Measurements from ENCODE around the gene EFNA1. TPM values are rescaled to one million over a fixed set of nuclear protein-coding genes. Genes with fewer than 3 reads are reported as not detected.
"Not testable (repeated sequence)": the region's sequence is repeated elsewhere in the genome, so short reads cannot be mapped to it uniquely, and the experiment has no call there.

Gene EFNA1
- polyA plus RNA-seq, 4 donors = 50.6 to 166 (median 145) TPM

DNA sequence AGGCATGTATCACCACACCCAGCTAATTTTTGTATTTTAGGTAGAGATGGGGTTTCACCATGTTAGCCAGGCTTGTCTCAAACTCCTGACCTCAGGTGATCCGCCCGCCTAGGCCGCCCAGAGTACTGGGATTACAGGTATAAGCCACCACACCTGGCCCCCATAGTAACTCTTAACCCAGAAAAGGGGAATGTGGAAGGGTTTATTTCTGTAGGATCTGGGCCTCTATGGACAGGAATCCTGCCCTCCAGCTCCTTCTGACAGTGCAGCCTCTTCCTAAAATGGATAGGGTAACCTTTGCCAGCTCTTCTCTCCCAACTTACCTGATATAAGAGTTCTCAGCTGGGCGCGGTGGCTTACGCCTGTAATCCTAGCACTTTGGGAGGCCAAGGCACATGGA lies 35.0 kb downstream of the EFNA1 start:
- WGBS, 3 donors = 94 to 100% (median 97%) methylated on average over 6 of the region's 6 CpGs
- not testable (repeated sequence) for H3K4me3 ChIP-seq (ENCODE audit: low read depth in 1 of 3, low read length in 3 of 3); H3K36me3 ChIP-seq (ENCODE audit: control insufficient read depth in 3 of 3, insufficient read depth in 2 of 3, low read depth in 1 of 3, low read length in 3 of 3); H3K9me3 ChIP-seq (ENCODE audit: control insufficient read depth in 2 of 2, insufficient read depth in 1 of 2, low read depth in 1 of 2, low read length in 1 of 2); H3K27me3 ChIP-seq (ENCODE audit: control insufficient read depth in 3 of 3, insufficient read depth in 3 of 3, low read length in 3 of 3); H3K4me1 ChIP-seq (ENCODE audit: control insufficient read depth in 3 of 3, insufficient read depth in 2 of 3, low read depth in 1 of 3, low read length in 2 of 3); H3K27ac ChIP-seq (ENCODE audit: low read depth in 1 of 3, low read length in 2 of 3); FAIRE-seq; DNase-seq

DNA sequence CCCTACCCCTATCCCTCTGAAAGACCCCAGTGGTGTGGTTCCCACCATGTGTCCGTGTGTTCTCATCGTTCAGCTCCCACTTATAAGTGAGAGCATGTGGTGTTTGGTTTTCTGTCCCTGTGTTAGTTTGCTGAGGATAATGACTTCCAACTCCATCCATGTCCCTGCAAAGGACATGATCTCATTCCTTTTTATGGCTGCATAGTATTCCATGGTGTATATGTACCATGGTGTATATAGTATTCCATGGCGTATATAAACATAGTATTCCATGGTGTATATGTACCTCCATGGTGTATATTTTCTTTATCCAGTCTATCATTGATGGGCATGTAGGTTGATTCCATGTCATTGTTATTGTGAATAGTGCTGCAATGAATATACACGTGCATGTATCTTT lies 36.1 kb downstream of the EFNA1 start:
- H3K9me3 ChIP-seq (ENCODE audit: control insufficient read depth in 2 of 2, insufficient read depth in 1 of 2, low read depth in 1 of 2, low read length in 1 of 2); DNase-seq; H3K36me3 ChIP-seq (ENCODE audit: control insufficient read depth in 3 of 3, insufficient read depth in 2 of 3, low read depth in 1 of 3, low read length in 3 of 3); H3K27me3 ChIP-seq (ENCODE audit: control insufficient read depth in 3 of 3, insufficient read depth in 3 of 3, low read length in 3 of 3); H3K27ac ChIP-seq (ENCODE audit: low read depth in 1 of 3, low read length in 2 of 3); FAIRE-seq; H3K4me3 ChIP-seq (ENCODE audit: low read depth in 1 of 3, low read length in 3 of 3); H3K4me1 ChIP-seq (ENCODE audit: control insufficient read depth in 3 of 3, insufficient read depth in 2 of 3, low read depth in 1 of 3, low read length in 2 of 3): not testable (repeated sequence)
- 95 to 97% (median 96%) methylated on average over 4 of the region's 4 CpGs for WGBS, 3 donors

DNA sequence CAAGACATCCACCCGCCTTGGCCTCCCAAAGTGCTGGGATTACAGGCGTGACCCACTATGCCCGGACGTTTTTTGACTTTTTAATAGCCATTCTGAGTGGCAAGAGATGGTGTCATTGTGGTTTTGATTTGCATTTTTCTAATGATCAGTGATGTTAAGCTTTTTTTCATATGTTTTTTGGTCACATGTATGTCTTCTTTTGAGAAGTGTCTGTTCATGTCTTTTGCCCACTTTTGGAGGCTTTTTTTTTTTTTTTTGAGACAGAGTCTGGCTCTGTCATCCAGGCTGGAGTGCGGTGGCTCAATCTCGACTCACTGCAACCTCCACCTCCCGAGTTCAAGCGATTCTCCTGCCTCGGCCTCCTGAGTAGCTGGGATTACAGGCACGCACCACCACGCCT lies 36.9 kb downstream of the EFNA1 start:
- not testable (repeated sequence) for FAIRE-seq; H3K27ac ChIP-seq (ENCODE audit: low read depth in 1 of 3, low read length in 2 of 3); H3K4me1 ChIP-seq (ENCODE audit: control insufficient read depth in 3 of 3, insufficient read depth in 2 of 3, low read depth in 1 of 3, low read length in 2 of 3); DNase-seq; H3K9me3 ChIP-seq (ENCODE audit: control insufficient read depth in 2 of 2, insufficient read depth in 1 of 2, low read depth in 1 of 2, low read length in 1 of 2); H3K36me3 ChIP-seq (ENCODE audit: control insufficient read depth in 3 of 3, insufficient read depth in 2 of 3, low read depth in 1 of 3, low read length in 3 of 3); H3K27me3 ChIP-seq (ENCODE audit: control insufficient read depth in 3 of 3, insufficient read depth in 3 of 3, low read length in 3 of 3); H3K4me3 ChIP-seq (ENCODE audit: low read depth in 1 of 3, low read length in 3 of 3)
- 93 to 97% (median 95%) methylated on average over 7 to 11 of the region's 11 CpGs for WGBS, 3 donors

DNA sequence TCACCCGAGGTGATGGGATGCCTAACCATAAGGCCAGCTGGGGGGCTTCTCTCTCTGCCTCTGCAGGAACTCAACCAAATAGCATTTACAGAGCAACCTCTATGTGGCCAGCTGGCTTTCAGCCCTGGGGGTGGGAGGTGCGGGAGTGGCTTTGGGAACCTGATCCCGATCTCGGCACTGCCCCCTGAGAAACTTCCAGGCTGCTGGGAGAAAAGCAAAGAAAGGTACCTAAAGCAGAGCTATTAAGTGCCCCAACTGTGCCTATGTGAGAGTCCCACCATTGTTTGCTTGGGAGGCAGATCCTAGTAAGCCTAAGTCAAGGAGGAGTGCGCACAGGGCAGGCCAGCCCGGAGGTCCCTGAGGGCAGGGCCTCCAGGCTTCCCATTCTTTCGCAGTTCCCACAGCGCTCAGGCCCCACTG lies 38.4 kb downstream of the EFNA1 start:
- FAIRE-seq = no peak
- no peak overlapping the region for H3K4me3 ChIP-seq (ENCODE audit: low read depth in 1 of 3, low read length in 3 of 3)
- DNase-seq = no peak
- H3K27me3 ChIP-seq (ENCODE audit: control insufficient read depth in 3 of 3, insufficient read depth in 3 of 3, low read length in 3 of 3) = peaks cover 0 to 6% (median 0%) of the 10 kb centered on the region in 3 donors
- no peaks in the 10 kb centered on the region for H3K9me3 ChIP-seq (ENCODE audit: control insufficient read depth in 2 of 2, insufficient read depth in 1 of 2, low read depth in 1 of 2, low read length in 1 of 2)
- H3K36me3 ChIP-seq (ENCODE audit: control insufficient read depth in 3 of 3, insufficient read depth in 2 of 3, low read depth in 1 of 3, low read length in 3 of 3) = peaks cover 0 to 21% (median 4%) of the 10 kb centered on the region in 3 donors
- 59 to 84% (median 83%) methylated on average over 8 of the region's 8 CpGs for WGBS, 3 donors
- peaks cover 0 to 10% (median 0%) of the 10 kb centered on the region in 3 donors for H3K4me1 ChIP-seq (ENCODE audit: control insufficient read depth in 3 of 3, insufficient read depth in 2 of 3, low read depth in 1 of 3, low read length in 2 of 3)
- H3K27ac ChIP-seq (ENCODE audit: low read depth in 1 of 3, low read length in 2 of 3) = peak overlapping the region in 1 of 3 donors; percentile 76

DNA sequence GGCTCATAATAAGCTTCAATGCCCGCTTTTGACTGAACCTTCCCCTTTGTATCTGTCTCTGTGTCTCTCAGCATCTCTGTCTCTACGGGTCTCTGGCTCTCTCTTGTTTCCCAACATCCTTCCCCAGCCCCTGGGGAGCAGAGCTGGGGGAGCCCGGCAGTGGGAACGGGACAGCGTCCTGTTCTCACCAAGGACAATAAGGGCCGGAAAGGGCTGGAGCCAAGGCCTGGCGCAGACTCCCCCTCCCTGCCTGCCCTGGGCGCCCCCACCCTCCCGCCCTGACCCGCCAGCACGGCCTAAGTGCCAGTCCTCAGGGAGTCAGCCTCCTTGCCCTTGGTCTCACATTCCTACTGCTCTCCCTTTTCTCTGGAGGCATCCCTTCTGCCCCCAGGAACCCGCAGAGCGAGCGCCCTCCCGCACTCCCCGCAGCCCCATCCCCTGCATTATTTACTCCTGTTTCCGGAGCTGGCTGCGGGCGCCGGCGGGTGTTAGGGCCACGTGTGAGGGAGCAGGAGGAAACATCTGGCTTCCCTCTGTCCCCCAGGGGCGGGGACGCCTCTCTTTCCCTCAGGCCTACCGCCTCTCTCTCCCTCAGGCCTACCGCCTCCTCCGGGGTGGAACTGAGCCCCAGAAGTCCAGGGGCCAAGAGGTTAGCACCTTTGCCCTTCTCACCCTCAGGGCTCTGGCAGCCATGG lies 38.9 kb downstream of the EFNA1 start:
- Histone ChIP-seq H3K36me3 (ENCODE audit: control insufficient read depth in 3 of 3, insufficient read depth in 2 of 3, low read depth in 1 of 3, low read length in 3 of 3) (peaks cover 0 to 25% (median 4%) of the 10 kb centered on the region in 3 donors), H3K9me3 (ENCODE audit: control insufficient read depth in 2 of 2, insufficient read depth in 1 of 2, low read depth in 1 of 2, low read length in 1 of 2) (no peaks in the 10 kb centered on the region), H3K4me3 (ENCODE audit: low read depth in 1 of 3, low read length in 3 of 3) (no peak overlapping the region), H3K27ac (ENCODE audit: low read depth in 1 of 3, low read length in 2 of 3) (peak overlapping the region in 1 of 3 donors; percentile 76), H3K27me3 (ENCODE audit: control insufficient read depth in 3 of 3, insufficient read depth in 3 of 3, low read length in 3 of 3) (peaks cover 0 to 6% (median 0%) of the 10 kb centered on the region in 3 donors), H3K4me1 (ENCODE audit: control insufficient read depth in 3 of 3, insufficient read depth in 2 of 3, low read depth in 1 of 3, low read length in 2 of 3) (peaks cover 0 to 10% (median 0%) of the 10 kb centered on the region in 3 donors)
- FAIRE-seq = no peak
- WGBS, 3 donors = 30 to 61% (median 60%) methylated on average over 26 to 27 of the region's 27 CpGs
- DNase-seq = peak in 1 of 2 donors; percentile 51

DNA sequence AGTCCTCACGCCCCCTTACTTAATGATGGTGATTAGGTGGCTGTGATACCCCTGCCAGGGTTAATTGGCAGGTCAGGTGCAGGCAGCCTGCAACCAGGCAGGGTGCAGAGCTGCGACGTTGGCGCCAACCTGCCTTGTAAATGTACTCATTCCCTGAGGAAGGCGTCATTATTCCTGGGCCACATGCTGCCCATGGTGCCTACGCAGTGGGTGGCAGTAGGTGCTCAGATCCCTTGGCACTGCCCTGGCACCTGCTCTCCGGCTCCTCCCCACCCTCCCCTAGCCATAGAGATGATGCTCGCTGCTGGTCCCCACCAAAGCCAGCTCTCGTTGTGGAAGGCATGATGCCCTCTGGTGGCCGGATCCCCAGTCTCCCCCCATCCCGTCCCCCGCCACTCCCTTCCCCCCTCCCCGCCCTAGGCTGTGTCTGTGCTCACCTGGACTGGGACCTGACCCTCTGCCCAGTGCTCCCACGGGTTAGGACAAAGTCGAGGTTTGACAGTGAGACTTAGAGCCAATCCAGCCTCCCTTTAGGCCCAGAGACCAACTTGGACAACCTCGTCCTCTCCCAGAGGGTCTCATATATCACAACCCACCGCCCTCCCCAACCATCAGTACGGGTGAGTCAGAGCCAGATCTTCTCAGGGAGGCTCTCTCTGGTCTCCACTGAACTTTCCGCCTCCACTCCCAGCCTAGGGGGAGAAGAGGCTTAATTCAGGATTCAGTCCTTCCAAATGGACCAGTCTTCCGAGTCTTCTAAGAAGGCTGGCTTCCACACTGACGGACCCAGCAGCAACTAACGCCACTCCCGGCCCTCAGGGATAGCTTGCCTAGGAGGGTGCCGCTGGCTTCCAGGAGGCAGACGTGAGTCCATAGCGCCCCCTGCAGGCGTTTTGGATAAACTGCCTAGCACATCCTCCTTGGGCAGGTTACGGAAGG lies 39.8 kb downstream of the EFNA1 start:
- peaks cover 0 to 25% (median 4%) of the 10 kb centered on the region in 3 donors for H3K36me3 ChIP-seq (ENCODE audit: control insufficient read depth in 3 of 3, insufficient read depth in 2 of 3, low read depth in 1 of 3, low read length in 3 of 3)
- peak overlapping the region in 2 of 3 donors; percentile 18 to 61 for H3K27ac ChIP-seq (ENCODE audit: low read depth in 1 of 3, low read length in 2 of 3)
- H3K27me3 ChIP-seq (ENCODE audit: control insufficient read depth in 3 of 3, insufficient read depth in 3 of 3, low read length in 3 of 3) = peaks cover 0 to 6% (median 0%) of the 10 kb centered on the region in 3 donors
- 3 to 5% (median 5%) methylated on average over 27 to 28 of the region's 28 CpGs for WGBS, 3 donors
- peaks cover 0 to 15% (median 0%) of the 10 kb centered on the region in 3 donors for H3K4me1 ChIP-seq (ENCODE audit: control insufficient read depth in 3 of 3, insufficient read depth in 2 of 3, low read depth in 1 of 3, low read length in 2 of 3)
- DNase-seq (peak; percentile 90 to 93), FAIRE-seq (no peak)
- H3K4me3 ChIP-seq (ENCODE audit: low read depth in 1 of 3, low read length in 3 of 3) = peak overlapping the region in 1 of 3 donors; percentile 9
- no peaks in the 10 kb centered on the region for H3K9me3 ChIP-seq (ENCODE audit: control insufficient read depth in 2 of 2, insufficient read depth in 1 of 2, low read depth in 1 of 2, low read length in 1 of 2)

DNA sequence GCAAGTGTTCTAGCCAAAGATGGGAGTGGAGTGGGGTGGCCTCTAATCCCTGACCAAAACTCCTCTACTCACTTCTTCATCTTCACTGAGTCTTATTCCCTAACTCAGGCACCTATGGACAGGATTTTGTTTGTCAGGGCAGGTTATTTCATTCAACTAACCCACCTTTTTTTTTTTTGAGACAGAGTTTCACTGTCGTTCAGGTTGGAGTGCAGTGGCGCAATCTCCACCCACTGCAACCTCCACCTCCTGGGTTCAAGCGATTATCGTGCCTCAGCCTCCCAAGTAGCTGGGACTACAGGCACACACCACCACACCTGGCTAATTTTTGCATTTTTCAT lies 40.4 kb downstream of the EFNA1 start:
- H3K4me3 ChIP-seq (ENCODE audit: low read depth in 1 of 3, low read length in 3 of 3); H3K27me3 ChIP-seq (ENCODE audit: control insufficient read depth in 3 of 3, insufficient read depth in 3 of 3, low read length in 3 of 3); DNase-seq; H3K27ac ChIP-seq (ENCODE audit: low read depth in 1 of 3, low read length in 2 of 3); FAIRE-seq; H3K9me3 ChIP-seq (ENCODE audit: control insufficient read depth in 2 of 2, insufficient read depth in 1 of 2, low read depth in 1 of 2, low read length in 1 of 2): not testable (repeated sequence)
- 28 to 40% (median 36%) methylated on average over 4 of the region's 4 CpGs for WGBS, 3 donors
- H3K4me1 ChIP-seq (ENCODE audit: control insufficient read depth in 3 of 3, insufficient read depth in 2 of 3, low read depth in 1 of 3, low read length in 2 of 3) = peaks cover 0 to 17% (median 0%) of the 10 kb centered on the region in 3 donors
- peaks cover 0 to 25% (median 4%) of the 10 kb centered on the region in 3 donors for H3K36me3 ChIP-seq (ENCODE audit: control insufficient read depth in 3 of 3, insufficient read depth in 2 of 3, low read depth in 1 of 3, low read length in 3 of 3)

DNA sequence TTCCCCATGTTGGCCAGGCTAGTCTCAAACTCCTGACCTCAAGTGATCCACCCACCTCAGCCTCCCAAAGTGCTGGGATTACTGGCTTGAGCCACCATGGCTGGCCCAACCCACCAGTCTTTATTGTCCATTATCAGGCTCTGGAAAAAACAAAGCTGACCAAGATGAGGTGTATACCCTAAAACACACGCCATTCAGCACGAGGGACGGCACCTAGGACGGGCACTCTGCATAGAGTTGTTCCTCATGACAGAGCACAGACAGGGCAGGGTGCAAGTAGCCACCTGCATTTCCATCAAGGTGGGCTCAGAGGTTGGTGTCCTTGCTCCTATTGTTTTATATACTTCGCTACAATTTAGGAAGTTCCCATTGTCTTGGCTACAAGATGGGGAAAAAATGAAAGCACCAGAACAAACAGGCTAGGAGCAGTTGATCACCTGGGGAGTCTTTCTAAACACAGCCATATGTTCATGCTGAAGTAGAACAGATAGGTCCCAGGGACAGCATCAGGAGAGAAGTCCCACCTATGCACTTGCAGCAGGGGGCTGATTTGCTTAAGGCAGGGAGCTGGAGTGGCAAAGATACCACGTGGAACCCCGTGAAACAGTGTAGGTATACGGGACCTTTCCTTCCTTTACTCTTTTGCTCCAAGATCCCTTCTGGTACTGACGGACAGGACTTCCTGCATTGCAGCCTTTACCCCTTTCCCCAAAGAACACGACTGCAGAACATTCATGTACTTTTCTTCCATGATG lies 41.0 kb downstream of the EFNA1 start:
- WGBS, 3 donors = 83 to 85% (median 84%) methylated on average over 10 of the region's 10 CpGs
- DNase-seq (no peak), FAIRE-seq (no peak)
- no peaks in the 10 kb centered on the region for H3K9me3 ChIP-seq (ENCODE audit: control insufficient read depth in 2 of 2, insufficient read depth in 1 of 2, low read depth in 1 of 2, low read length in 1 of 2)
- H3K36me3 ChIP-seq (ENCODE audit: control insufficient read depth in 3 of 3, insufficient read depth in 2 of 3, low read depth in 1 of 3, low read length in 3 of 3) = peaks cover 0 to 25% (median 4%) of the 10 kb centered on the region in 3 donors
- H3K27ac ChIP-seq (ENCODE audit: low read depth in 1 of 3, low read length in 2 of 3) = no peak overlapping the region
- no peak overlapping the region for H3K4me3 ChIP-seq (ENCODE audit: low read depth in 1 of 3, low read length in 3 of 3)
- peaks cover 0 to 17% (median 0%) of the 10 kb centered on the region in 3 donors for H3K4me1 ChIP-seq (ENCODE audit: control insufficient read depth in 3 of 3, insufficient read depth in 2 of 3, low read depth in 1 of 3, low read length in 2 of 3)
- H3K27me3 ChIP-seq (ENCODE audit: control insufficient read depth in 3 of 3, insufficient read depth in 3 of 3, low read length in 3 of 3) = peaks cover 0 to 11% (median 0%) of the 10 kb centered on the region in 3 donors
